B cell (primary cell): ENCODE measurements around the gene EIPR1. TPM values are rescaled to one million over a fixed set of nuclear protein-coding genes. Genes with fewer than 3 reads are reported as not detected.

Source experiments
- ATAC-seq: fragments of 200-7000 bp; cut with Tn5 transposase; one replicate; pipeline ENCODE4 v1.10.0; 2021; ENCODE audit warnings: low read depth, mild to moderate bottlenecking, moderate number of reproducible peaks, moderate library complexity
- CTCF ChIA-PET: fragments of 350-600 bp; sonication (Branson Sonifier 250); formaldehyde crosslinking; loops from one replicate; lab custom pipeline; 2021; ENCODE audit warnings: antibody characterized with exemption, inconsistent platforms; lab: Charles Lee
- POLR2A ChIA-PET: fragments of 350-600 bp; sonication (Branson Sonifier 250); formaldehyde crosslinking; loops from one replicate; lab custom pipeline; 2021; ENCODE audit warnings: antibody characterized with exemption; lab: Charles Lee
- DNase-seq: peaks from one replicate; pipeline ENCODE4 v3.0.0; 2013
- H2AFZ ChIP-seq: 2 replicates; pipeline ENCODE4 v1.6.1; 2012; ENCODE audit warnings: mild to moderate bottlenecking, low read depth, low read length; ENCODE audit not compliant: insufficient read depth, poor library complexity, severe bottlenecking
- H3K27ac ChIP-seq, 2 donors: 1 replicate in 1 of 2; 2 replicates in 1 of 2; pipeline ENCODE4 v1.5.1; 2012 to 2013; ENCODE audit warnings: low read length in 2 of 2, mild to moderate bottlenecking in 2 of 2, moderate library complexity in 1 of 2
- H3K27me3 ChIP-seq, 4 experiments: fragments of 200-600 bp in 1 of 4; sonication (generic) in 1 of 4; replicated peaks in 1 of 4; 1 replicate in 2 of 4; 2 replicates in 2 of 4; pipeline versions ENCODE4 v1.6.1 to v1.7.0; 2013 to 2016; ENCODE audit warnings: low read length in 3 of 4, mild to moderate bottlenecking in 2 of 4, mixed read lengths in 1 of 4, moderate library complexity in 1 of 4; ENCODE audit not compliant: insufficient read depth in 4 of 4, control insufficient read depth in 3 of 4; ENCODE audit errors: control extremely low read depth in 1 of 4
- H3K36me3 ChIP-seq, 2 experiments: replicated peaks in 1 of 2; 1 replicate in 1 of 2; 2 replicates in 1 of 2; pipeline versions ENCODE4 v1.6.1 to v1.7.1; 2013; ENCODE audit warnings: low read length in 1 of 2; ENCODE audit not compliant: insufficient read depth in 2 of 2, control insufficient read depth in 1 of 2; ENCODE audit errors: control extremely low read depth in 1 of 2, extremely low read depth in 1 of 2
- H3K4me1 ChIP-seq, 2 donors: fragments of 200-600 bp in 1 of 2; sonication (generic) in 1 of 2; 1 replicate in 1 of 2; 2 replicates in 1 of 2; pipeline versions ENCODE4 v1.5.1 to v1.6.1; 2013 to 2017; ENCODE audit warnings: low read length in 2 of 2; ENCODE audit not compliant: control insufficient read depth in 2 of 2, insufficient read depth in 2 of 2
- H3K4me2 ChIP-seq: replicated peaks from 2 replicates; pipeline ENCODE3; 2012; ENCODE audit warnings: mild to moderate bottlenecking, low read depth, low read length; ENCODE audit not compliant: poor library complexity, severe bottlenecking
- H3K4me3 ChIP-seq, 5 experiments: fragments of 200-600 bp in 1 of 5; sonication (generic) in 1 of 5; 1 replicate in 3 of 5; 2 replicates in 2 of 5; pipeline versions ENCODE4 v1.5.1 to v1.7.0; 2011 to 2016; ENCODE audit warnings: low read length in 4 of 5, mild to moderate bottlenecking in 4 of 5, low read depth in 2 of 5, control low read depth in 1 of 5, moderate library complexity in 1 of 5; ENCODE audit not compliant: insufficient read depth in 1 of 5; ENCODE audit errors: control extremely low read depth in 1 of 5, extremely low read depth in 1 of 5
- H3K79me2 ChIP-seq: fragments of 200-600 bp; sonication (generic); one replicate; pipeline ENCODE4 v1.6.0; 2016; ENCODE audit warnings: low read length; ENCODE audit not compliant: control insufficient read depth, insufficient read depth
- H3K9ac ChIP-seq: fragments of 200-600 bp; sonication (generic); 2 replicates; pipeline ENCODE4 v1.6.1; 2017; ENCODE audit warnings: mild to moderate bottlenecking, low read length, moderate library complexity
- H3K9me3 ChIP-seq, 3 donors: one replicate each; pipeline versions ENCODE4 v1.6.1 to v1.7.1; 2013; ENCODE audit warnings: low read length in 2 of 3; ENCODE audit not compliant: control insufficient read depth in 2 of 3, insufficient read depth in 1 of 3; ENCODE audit errors: control extremely low read depth in 1 of 3
- H4K20me1 ChIP-seq: 2 replicates; pipeline ENCODE4 v1.6.0; 2012; ENCODE audit warnings: mild to moderate bottlenecking, low read length; ENCODE audit not compliant: insufficient read depth, control insufficient read depth, poor library complexity, severe bottlenecking
- H3K27ac Mint-ChIP-seq: one replicate; pipeline ENCODE4 v1.8.0; 2021; ENCODE audit warnings: mixed read lengths
- H3K27me3 Mint-ChIP-seq: one replicate; pipeline ENCODE4 v1.8.0; 2021; ENCODE audit warnings: mixed read lengths
- H3K4me1 Mint-ChIP-seq: one replicate; pipeline ENCODE4 v1.8.0; 2021; ENCODE audit warnings: mixed read lengths
- H3K4me3 Mint-ChIP-seq: one replicate; pipeline ENCODE4 v1.8.0; 2021; ENCODE audit warnings: mixed read lengths
- H3K9me3 Mint-ChIP-seq: one replicate; pipeline ENCODE4 v1.8.0; 2022; ENCODE audit warnings: mixed read lengths; ENCODE audit not compliant: insufficient read depth
- EZH2 ChIP-seq: IDR thresholded peaks from 2 replicates; pipeline ENCODE4 v1.6.1; 2012; ENCODE audit warnings: borderline replicate concordance, low read depth, mild to moderate bottlenecking, moderate library complexity, low read length; ENCODE audit not compliant: insufficient read depth, poor library complexity, severe bottlenecking
- WGBS: methylation state at CpG from one replicate; pipeline ENCODE4 v1.1.5; 2013; ENCODE audit warnings: missing lambda C conversion rate; ENCODE audit not compliant: insufficient coverage; 5-methylcytosine and 5-hydroxymethylcytosine counted together
- intact Hi-C: fragments of 100-400 bp; cut with micrococcal nuclease; formaldehyde crosslinking; loops from one replicate; pipeline ENCODE4 v1.10.0; 2022
- polyA plus RNA-seq: library from polyadenylated mRNA; depleted of rRNA; stranded (reverse); fragments of >200 nt; gene quantifications from 2 replicates; pipeline ENCODE4 v1.2.3, GENCODE V29; 2012
- total RNA-seq, 2 donors: library from RNA; stranded (reverse); fragments of 120-200 nt in 1 of 2; gene quantifications; 1 replicate in 1 of 2; 2 replicates in 1 of 2; pipeline versions ENCODE4 v1.2.3 to v1.2.4, GENCODE V29; 2013 to 2022
- TF ChIP-seq, protein P1 (sequence below): fragments of 200-600 bp; IDR thresholded peaks from one replicate; pipeline ENCODE4 v1.8.0; 2022; ENCODE audit warnings: antibody characterized with exemption, mild to moderate bottlenecking

The EIPR1 gene
- total and polyA plus RNA-seq, 2 donors (not counting 1 experiment from before 2014, with no cell fraction given): 31.8 to 37.0 TPM

DNA sequence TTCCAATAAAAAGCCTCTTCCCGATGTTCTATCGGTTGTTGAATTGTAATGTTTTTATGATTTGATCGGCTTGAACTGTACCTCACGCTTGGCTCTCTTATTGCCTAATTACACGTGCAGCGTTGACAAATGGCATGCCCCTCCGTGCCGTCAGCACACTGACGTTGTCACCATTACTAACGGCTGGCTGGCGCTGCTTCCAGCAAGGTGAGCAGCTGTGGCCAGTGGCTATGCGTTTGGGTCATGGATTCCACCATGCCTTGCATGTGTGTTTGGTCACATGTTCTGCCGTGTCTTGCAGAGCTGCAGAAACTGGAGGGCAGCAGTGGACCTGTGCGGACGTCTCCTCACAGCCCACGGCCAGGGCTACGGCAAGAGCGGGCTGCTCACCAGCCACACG lies 44.0 kb upstream of the EIPR1 start:
- H3K4me1 ChIP-seq: peaks cover 0 to 6% of the 10 kb centered on the region in 2 donors
- peaks cover 0 to 70% of the 10 kb centered on the region in 2 experiments for H3K36me3 ChIP-seq
- no peaks in the 10 kb centered on the region for H3K9me3 Mint-ChIP-seq
- intact Hi-C loops: no loop called here
- ATAC-seq (no peak), DNase-seq (no peak)
- no peaks in the 10 kb centered on the region for H3K27me3 Mint-ChIP-seq
- H3K27ac Mint-ChIP-seq: no peak overlapping the region
- CTCF ChIA-PET: interaction anchor here (1.0 to 3.5 kb wide), 6 partner anchors 9 to 41 kb away, joined by 3 to 30 read pairs (median 4); no protein-coding TSS in a partner anchor
- H3K4me1 Mint-ChIP-seq: peaks cover 7% of the 10 kb centered on the region
- H3K27ac ChIP-seq: no peak overlapping the region
- POLR2A ChIA-PET: no interaction called here
- no peak overlapping the region for H3K4me2 ChIP-seq
- no peaks in the 10 kb centered on the region for H3K9me3 ChIP-seq
- H2AFZ ChIP-seq: no peak overlapping the region
- H3K79me2 ChIP-seq: peaks cover 12% of the 10 kb centered on the region
- TF ChIP-seq, protein P1, sequence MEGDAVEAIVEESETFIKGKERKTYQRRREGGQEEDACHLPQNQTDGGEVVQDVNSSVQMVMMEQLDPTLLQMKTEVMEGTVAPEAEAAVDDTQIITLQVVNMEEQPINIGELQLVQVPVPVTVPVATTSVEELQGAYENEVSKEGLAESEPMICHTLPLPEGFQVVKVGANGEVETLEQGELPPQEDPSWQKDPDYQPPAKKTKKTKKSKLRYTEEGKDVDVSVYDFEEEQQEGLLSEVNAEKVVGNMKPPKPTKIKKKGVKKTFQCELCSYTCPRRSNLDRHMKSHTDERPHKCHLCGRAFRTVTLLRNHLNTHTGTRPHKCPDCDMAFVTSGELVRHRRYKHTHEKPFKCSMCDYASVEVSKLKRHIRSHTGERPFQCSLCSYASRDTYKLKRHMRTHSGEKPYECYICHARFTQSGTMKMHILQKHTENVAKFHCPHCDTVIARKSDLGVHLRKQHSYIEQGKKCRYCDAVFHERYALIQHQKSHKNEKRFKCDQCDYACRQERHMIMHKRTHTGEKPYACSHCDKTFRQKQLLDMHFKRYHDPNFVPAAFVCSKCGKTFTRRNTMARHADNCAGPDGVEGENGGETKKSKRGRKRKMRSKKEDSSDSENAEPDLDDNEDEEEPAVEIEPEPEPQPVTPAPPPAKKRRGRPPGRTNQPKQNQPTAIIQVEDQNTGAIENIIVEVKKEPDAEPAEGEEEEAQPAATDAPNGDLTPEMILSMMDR: no peak
- TF ChIP-seq EZH2: no peak
- H3K4me3 Mint-ChIP-seq: no peak overlapping the region
- no peak overlapping the region for H3K9ac ChIP-seq
- H4K20me1 ChIP-seq: peaks cover 13% of the 10 kb centered on the region
- H3K27me3 ChIP-seq: no peaks in the 10 kb centered on the region
- 92% methylated on average over 19 of the region's 19 CpGs for WGBS
- H3K4me3 ChIP-seq: no peak overlapping the region

DNA sequence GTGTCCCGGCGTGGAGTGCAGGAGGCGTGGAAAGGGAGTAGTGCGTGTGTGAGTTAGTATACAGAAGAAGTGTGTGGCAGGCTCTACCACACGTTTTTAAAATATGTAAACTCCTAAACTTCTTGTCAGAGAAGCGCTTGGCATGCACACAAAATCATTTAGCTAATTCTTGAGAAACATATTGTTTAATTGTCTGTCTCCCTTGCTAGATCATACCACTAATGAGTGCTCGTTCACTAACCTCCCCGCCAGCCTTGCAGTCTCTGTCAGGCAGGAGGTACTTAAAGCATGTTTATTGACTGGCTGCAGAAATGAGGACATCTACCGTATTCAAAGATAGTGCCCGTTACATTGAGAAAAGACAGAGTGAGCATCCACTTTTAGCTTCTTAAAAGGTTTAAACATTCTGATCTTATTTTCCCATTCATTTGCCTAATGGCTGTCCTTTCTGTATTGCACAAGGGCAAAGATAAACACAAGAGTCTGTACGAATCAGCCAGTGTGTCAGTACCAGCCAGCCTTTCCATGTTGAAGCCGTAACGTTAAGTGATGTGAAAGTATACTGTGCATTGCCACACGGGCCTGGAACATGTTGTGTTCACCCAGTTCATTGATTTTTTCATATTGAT lies 43.3 kb upstream of the EIPR1 start:
- no peak overlapping the region for H3K9ac ChIP-seq
- peaks cover 13% of the 10 kb centered on the region for H4K20me1 ChIP-seq
- no peak overlapping the region for H2AFZ ChIP-seq
- ChIA-PET POLR2A (interaction anchor here (0.6 kb wide), 1 partner anchor 231 kb away, joined by 7 read pairs; no protein-coding TSS in a partner anchor), CTCF (interaction anchor here (1.0 to 1.8 kb wide), 5 partner anchors 9 to 41 kb away, joined by 3 to 6 read pairs (median 4); no protein-coding TSS in a partner anchor)
- no peaks in the 10 kb centered on the region for H3K9me3 Mint-ChIP-seq
- peaks cover 0 to 64% of the 10 kb centered on the region in 2 experiments for H3K36me3 ChIP-seq
- TF ChIP-seq, protein P1: no peak
- no peak for TF ChIP-seq EZH2
- peak overlapping the region; percentile 5 for H3K27ac Mint-ChIP-seq
- H3K27ac ChIP-seq: no peak overlapping the region
- peaks cover 7% of the 10 kb centered on the region for H3K4me1 Mint-ChIP-seq
- H3K4me2 ChIP-seq: no peak overlapping the region
- H3K4me3 ChIP-seq: no peak overlapping the region
- no peaks in the 10 kb centered on the region for H3K27me3 ChIP-seq
- H3K79me2 ChIP-seq: peaks cover 12% of the 10 kb centered on the region
- intact Hi-C loops: no loop called here
- DNase-seq (no peak), ATAC-seq (no peak)
- peaks cover 0 to 6% of the 10 kb centered on the region in 2 donors for H3K4me1 ChIP-seq
- H3K4me3 Mint-ChIP-seq: no peak overlapping the region
- H3K9me3 ChIP-seq: no peaks in the 10 kb centered on the region
- H3K27me3 Mint-ChIP-seq: no peaks in the 10 kb centered on the region
- WGBS: 100% methylated on average over 7 of the region's 14 CpGs
